ENCODE data around the gene FAM193B. TPM values are rescaled to one million over a fixed set of nuclear protein-coding genes. Genes with fewer than 3 reads are reported as not detected.

FAM193B gene
- total RNA-seq, 1 experiment from 2014 or later, result 58.5 TPM

- ATAC-seq (no peak), DNase-seq (ENCODE audit: low read depth, low spot score) (no peak)
- CTCF ChIA-PET, result no interaction called here
- in situ Hi-C loops (cut with HindIII; ENCODE audit: low pct_unique_long_range_greater_than_20kb, low sequenced_read_pairs) (loop anchor here (10.0 kb wide), 1 partner anchor 52 kb away; the partner anchor contains the start of gene TMED9), intact Hi-C loops (cut with micrococcal nuclease; ENCODE audit: unreplicated experiment) (no loop called here)
- BruUV-seq (replicated peaks), result no TSS peak
- TF ChIP-seq REST (IDR thresholded peaks at IDR 0.05; ENCODE audit: insufficient read depth in 1 of 2, low read depth in 2 of 2, low read length in 1 of 2) (no peak), CTCF (IDR thresholded peaks at IDR 0.05) (no peak), SIN3A (IDR thresholded peaks at IDR 0.05; ENCODE audit: borderline replicate concordance, insufficient read depth, low read depth, low read length) (no peak), TCF7L2 (IDR thresholded peaks at IDR 0.05; ENCODE audit: low read depth, low read length) (no peak), POLR2AphosphoS5 (IDR thresholded peaks at IDR 0.05; ENCODE audit: low read depth, low read length) (no peak)
- Histone ChIP-seq H3K27me3 (ENCODE audit: control insufficient read depth, insufficient read depth, low read length) (no peaks in the 10 kb centered on the region), H3K4me1 (ENCODE audit: control insufficient read depth, insufficient read depth, low read length) (peaks cover 54% of the 10 kb centered on the region), H3K36me3 (ENCODE audit: control insufficient read depth, insufficient read depth, low read length) (no peaks in the 10 kb centered on the region), H3K9me3 (ENCODE audit: control insufficient read depth, insufficient read depth, low read depth, low read length) (no peaks in the 10 kb centered on the region), H3K27ac (ENCODE audit: low read length) (no peak overlapping the region), H3K4me3 (ENCODE audit: low read depth in 2 of 2, low read length in 2 of 2) (no peak overlapping the region)
- POLR2A ChIA-PET, result no interaction called here
These were observed 11.4 kb downstream of the FAM193B start for GRCh38 chr5:177542816-177543465.

GRCh38 chr5:177540438-177540837 lies 13.9 kb downstream of the FAM193B start:
- Histone ChIP-seq H3K36me3 (ENCODE audit: control insufficient read depth, insufficient read depth, low read length) (peaks cover 8% of the 10 kb centered on the region; the same call in 1 of the 2 replicates), H3K27ac (ENCODE audit: low read length) (no peak overlapping the region; the same call in 1 of the 2 replicates), H3K4me3 (ENCODE audit: low read depth in 2 of 2, low read length in 2 of 2) (no peak overlapping the region), H3K9me3 (ENCODE audit: control insufficient read depth, insufficient read depth, low read depth, low read length) (no peaks in the 10 kb centered on the region), H3K4me1 (ENCODE audit: control insufficient read depth, insufficient read depth, low read length) (peaks cover 54% of the 10 kb centered on the region), H3K27me3 (ENCODE audit: control insufficient read depth, insufficient read depth, low read length) (no peaks in the 10 kb centered on the region)
- CTCF ChIA-PET, result interaction anchor here (0.7 kb wide), 1 partner anchor 88 kb away, joined by 3 read pairs; no protein-coding TSS in a partner anchor
- intact Hi-C loops (cut with micrococcal nuclease; ENCODE audit: unreplicated experiment) (no loop called here), in situ Hi-C loops (cut with HindIII; ENCODE audit: low pct_unique_long_range_greater_than_20kb, low sequenced_read_pairs) (loop anchor here (10.0 kb wide), 1 partner anchor 54 kb away; the partner anchor contains the start of gene TMED9)
- no peak for ATAC-seq
- DNase-seq (ENCODE audit: low read depth, low spot score), result no peak
- POLR2A ChIA-PET, result no interaction called here
- no peak for TF ChIP-seq TCF7L2 (IDR thresholded peaks at IDR 0.05; ENCODE audit: low read depth, low read length)
- no peak for TF ChIP-seq CTCF (IDR thresholded peaks at IDR 0.05)
- TF ChIP-seq POLR2AphosphoS5 (IDR thresholded peaks at IDR 0.05; ENCODE audit: low read depth, low read length), result no peak
- TF ChIP-seq REST (IDR thresholded peaks at IDR 0.05; ENCODE audit: insufficient read depth in 1 of 2, low read depth in 2 of 2, low read length in 1 of 2), result no peak
- TF ChIP-seq SIN3A (IDR thresholded peaks at IDR 0.05; ENCODE audit: borderline replicate concordance, insufficient read depth, low read depth, low read length), result no peak
- BruUV-seq (replicated peaks), result no TSS peak

Measured in Panc1 (cell line).